WI38 (cell line): Measurements from ENCODE around the gene ARHGEF17.

ENCODE experiments used
- H3K4me3 ChIP-seq: 2 replicates; pipeline ENCODE4 v1.5.1; 2011; ENCODE audit warnings: low read depth, mild to moderate bottlenecking, control low read depth, low read length
- TF ChIP-seq, protein P1 (sequence below): IDR thresholded peaks from 2 replicates; pipeline ENCODE4 v1.5.1; 2012; ENCODE audit warnings: low read depth, mild to moderate bottlenecking, control low read depth, low read length

Gene ARHGEF17

DNA sequence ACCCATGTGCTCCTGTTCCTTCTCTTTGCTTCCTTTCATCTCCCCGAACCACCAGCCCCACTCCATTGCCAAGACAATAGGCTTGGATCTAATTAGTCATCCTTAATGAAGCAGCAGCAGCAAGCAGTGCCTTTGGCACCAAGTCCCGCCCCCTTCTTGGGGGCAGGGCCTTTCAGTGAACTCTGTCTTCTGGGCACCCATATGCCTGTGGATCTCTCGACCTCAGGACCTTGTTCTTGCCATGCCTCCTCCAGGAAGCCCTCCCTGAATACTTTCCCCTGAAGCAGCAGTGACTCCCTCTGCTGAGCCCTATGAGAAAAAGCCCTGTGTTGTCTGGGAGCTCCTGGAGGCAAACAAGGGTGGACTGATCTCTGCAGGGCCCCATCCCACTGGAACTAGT lies 32.1 kb downstream of the ARHGEF17 start:
- TF ChIP-seq, protein P1, sequence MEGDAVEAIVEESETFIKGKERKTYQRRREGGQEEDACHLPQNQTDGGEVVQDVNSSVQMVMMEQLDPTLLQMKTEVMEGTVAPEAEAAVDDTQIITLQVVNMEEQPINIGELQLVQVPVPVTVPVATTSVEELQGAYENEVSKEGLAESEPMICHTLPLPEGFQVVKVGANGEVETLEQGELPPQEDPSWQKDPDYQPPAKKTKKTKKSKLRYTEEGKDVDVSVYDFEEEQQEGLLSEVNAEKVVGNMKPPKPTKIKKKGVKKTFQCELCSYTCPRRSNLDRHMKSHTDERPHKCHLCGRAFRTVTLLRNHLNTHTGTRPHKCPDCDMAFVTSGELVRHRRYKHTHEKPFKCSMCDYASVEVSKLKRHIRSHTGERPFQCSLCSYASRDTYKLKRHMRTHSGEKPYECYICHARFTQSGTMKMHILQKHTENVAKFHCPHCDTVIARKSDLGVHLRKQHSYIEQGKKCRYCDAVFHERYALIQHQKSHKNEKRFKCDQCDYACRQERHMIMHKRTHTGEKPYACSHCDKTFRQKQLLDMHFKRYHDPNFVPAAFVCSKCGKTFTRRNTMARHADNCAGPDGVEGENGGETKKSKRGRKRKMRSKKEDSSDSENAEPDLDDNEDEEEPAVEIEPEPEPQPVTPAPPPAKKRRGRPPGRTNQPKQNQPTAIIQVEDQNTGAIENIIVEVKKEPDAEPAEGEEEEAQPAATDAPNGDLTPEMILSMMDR = no peak

DNA sequence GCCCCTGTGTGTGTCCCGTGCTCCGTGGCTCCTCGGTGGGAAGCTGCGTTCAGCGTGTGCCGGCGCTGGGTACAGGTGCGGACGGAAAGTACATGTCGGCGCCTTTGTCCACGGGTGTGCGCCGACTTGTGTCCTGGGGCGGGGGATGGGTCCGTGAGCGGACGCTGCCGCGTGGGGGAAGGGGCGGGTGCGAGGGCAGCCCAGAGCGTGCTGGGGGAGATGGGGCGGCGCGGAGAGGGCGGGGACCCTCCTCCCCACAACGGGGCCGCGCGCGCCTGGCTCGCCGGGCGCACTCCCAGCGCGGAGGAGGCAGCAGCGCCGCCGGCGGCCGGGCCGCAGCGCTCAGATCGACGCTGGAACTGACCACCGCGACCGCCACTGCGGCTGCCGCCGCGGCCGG lies 34.6 kb downstream of the ARHGEF17 start:
- H3K4me3 ChIP-seq = no peak overlapping the region
- TF ChIP-seq, protein P1 = no peak

More for the DNA sequence above, 32.1 kb downstream of the ARHGEF17 start:
- H3K4me3 ChIP-seq = no peak overlapping the region

DNA sequence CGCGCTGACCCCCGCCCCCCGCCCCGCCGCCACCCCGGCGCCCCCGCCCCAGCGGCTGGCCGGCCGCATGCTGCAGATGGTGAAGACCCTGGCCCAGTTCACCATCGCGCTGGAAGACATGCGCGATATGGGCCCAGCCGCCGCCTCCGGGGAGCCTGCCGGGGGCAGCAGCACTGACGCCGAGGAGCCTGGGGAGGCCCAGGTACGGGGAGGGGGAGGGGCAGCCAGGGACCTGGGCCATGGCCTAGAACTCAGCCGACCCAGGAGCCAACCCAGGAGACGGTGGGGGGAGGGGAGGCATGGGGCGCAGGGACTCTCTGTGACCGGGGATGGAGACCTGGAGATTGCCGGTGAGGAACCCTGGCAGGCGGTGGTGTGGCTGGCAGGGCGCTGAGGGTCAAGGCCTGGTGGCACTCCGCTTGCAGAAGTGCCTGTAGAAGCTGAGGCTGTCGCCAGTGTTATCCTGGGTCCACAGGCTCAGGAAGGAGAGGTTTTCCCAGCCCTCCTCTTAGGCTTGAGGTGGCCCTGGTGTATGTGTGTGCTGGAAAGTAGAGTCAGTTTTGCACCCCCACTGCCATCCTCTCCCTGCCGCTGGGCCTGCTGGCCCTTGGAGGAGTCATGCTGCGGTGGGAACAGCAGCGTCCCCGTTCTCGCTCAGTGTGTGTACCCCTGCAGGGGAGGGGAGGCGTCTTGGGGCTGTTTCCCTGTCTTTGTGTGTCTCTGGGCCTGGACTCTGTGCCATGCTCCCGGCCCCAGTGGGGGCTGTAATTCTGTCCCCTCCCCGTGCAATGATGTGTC lies 35.2 kb downstream of the ARHGEF17 start:
- TF ChIP-seq, protein P1 = no peak

DNA sequence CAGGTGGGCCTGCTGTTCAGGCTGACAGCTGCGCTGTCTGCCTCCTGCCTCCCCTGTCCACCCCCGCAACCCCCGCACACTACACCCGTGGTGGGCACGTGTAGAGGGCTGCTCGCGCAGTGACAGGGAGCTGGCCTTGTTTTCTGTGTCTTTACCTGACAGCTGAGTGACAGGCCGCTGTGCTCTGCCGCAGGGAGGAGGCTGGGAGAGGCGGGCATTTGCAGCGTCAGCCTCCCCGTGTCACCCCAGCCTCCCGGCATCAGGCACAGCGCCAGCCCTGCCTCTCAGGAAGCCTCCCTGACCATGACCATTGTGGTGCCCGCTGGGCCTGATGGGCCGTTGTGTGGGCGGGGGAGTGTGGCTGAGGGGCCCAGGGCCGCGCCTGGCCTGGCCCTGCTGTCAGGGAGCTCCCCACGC lies 36.1 kb downstream of the ARHGEF17 start:
- H3K4me3 ChIP-seq = no peak overlapping the region
- TF ChIP-seq, protein P1 = no peak

More for the DNA sequence above, 35.2 kb downstream of the ARHGEF17 start:
- no peak overlapping the region for H3K4me3 ChIP-seq

DNA sequence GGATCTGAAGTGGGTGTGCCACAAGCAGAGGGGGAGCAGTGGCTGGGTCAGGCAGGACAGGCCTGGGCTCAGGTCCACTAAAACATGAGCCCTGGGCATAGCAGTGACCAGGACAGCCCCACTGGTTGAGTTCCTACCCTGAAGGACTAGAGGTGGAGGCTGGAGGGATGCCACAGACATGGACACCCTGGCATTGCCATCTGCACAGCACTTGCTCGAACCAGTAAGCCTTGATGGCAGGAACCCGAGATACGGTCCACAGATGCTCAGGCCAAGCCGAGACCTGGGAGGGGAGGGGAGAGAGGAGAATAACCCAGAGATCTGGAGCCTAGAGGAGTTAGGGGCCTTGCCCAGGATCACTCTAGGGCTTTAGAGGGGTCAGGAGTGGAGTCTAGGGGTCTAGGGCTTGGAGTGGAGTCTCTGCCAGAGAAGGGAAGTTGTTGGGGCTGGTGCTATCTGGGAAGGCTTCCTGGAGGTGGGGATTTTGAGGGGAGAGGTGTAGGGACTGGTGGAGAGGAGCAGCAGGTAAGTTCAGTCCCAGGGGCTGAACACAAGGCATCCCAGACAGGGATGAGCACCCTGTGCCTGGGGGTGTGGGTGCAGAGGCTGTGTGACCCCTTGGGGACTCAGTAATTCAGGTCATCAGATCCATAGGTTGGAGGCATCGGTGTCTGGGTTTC lies 37.5 kb downstream of the ARHGEF17 start:
- TF ChIP-seq, protein P1 = no peak

DNA sequence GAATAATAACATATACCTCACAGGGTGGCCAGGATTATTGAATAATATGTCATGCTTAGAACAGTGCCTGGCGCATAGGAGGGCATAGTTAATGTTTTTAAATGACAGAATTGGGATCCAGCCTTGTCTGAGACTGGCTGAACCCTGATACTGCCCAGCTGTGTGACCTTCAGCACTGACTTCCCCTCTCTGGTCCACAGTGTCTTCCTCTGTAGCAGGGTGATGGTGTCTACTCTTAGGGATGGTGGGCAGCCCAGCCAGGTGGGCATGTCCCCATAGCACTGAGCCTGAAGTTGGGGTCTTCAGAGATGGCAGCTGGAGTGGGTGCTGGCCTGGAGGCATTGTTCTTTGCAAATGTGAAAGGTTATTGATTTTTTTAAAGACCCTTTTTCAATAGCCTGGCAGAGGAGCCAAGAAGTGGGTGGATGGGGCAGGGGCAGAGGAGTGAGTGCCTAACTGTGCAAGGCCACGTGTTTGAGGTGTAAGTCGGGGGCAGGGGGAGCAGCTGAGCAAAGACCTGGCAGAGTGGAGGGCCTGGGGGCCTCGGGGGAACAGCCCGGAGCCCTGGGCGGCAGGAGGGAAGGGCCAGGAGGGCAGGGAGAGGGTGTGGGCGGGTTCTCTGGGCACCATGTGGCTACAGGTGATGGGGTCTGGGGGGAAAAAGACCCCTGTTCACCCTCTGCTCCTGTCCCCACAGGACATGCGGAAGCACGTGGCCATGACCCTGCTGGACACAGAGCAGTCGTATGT lies 38.3 kb downstream of the ARHGEF17 start:
- TF ChIP-seq, protein P1 = no peak
- H3K4me3 ChIP-seq = no peak overlapping the region

More for the DNA sequence above, 37.5 kb downstream of the ARHGEF17 start:
- H3K4me3 ChIP-seq = no peak overlapping the region

DNA sequence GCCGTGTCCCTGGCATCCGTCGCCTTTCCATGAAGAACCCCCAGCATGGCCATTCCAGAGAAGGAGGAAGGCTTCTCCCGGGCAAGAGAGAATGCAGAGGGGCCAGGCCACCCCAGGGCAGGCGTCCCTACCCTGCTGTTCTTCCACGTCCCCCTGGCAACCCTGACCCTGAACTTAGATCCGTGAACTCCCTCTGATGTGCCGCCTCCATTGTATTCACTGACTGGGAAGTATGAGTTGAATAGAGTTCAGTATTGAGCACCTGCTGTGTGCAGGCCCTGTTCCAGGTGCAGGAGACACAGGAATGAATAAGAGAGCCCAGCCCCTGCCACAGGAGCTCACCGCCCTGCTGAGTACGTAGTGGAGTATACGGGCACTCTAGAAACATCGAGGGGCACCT lies 39.0 kb downstream of the ARHGEF17 start:
- TF ChIP-seq, protein P1 = no peak
- H3K4me3 ChIP-seq = no peak overlapping the region
